IgD-negative memory B cell (primary cell): Measurements from ENCODE around the gene FANCC. TPM values are rescaled to one million over a fixed set of nuclear protein-coding genes. Genes with fewer than 3 reads are reported as not detected.
"Not testable (repeated sequence)": the region's sequence is repeated elsewhere in the genome, so short reads cannot be mapped to it uniquely, and the experiment has no call there.

Experiments used
- H3K27ac Mint-ChIP-seq, 3 donors: one replicate each; pipeline ENCODE4 v1.8.0; 2020 to 2022; ENCODE audit warnings: mild to moderate bottlenecking in 3 of 3, mixed read lengths in 3 of 3, moderate library complexity in 1 of 3
- H3K27me3 Mint-ChIP-seq: one replicate; pipeline ENCODE4 v1.8.0; 2021; ENCODE audit warnings: mixed read lengths
- H3K36me3 Mint-ChIP-seq: one replicate; pipeline ENCODE4 v1.8.0; 2020; ENCODE audit warnings: mild to moderate bottlenecking, mixed read lengths
- H3K4me1 Mint-ChIP-seq, 3 donors: one replicate each; pipeline ENCODE4 v1.8.0; 2020 to 2022; ENCODE audit warnings: mixed read lengths in 3 of 3, mild to moderate bottlenecking in 1 of 3
- H3K4me3 Mint-ChIP-seq, 4 donors: one replicate each; pipeline ENCODE4 v1.8.0; 2020 to 2022; ENCODE audit warnings: mild to moderate bottlenecking in 4 of 4, mixed read lengths in 4 of 4, moderate library complexity in 3 of 4
- H3K9me3 Mint-ChIP-seq, 3 donors: one replicate each; pipeline ENCODE4 v1.8.0; 2020 to 2021; ENCODE audit warnings: mixed read lengths in 3 of 3, mild to moderate bottlenecking in 1 of 3
- polyA plus RNA-seq: library from polyadenylated mRNA; unstranded; fragments of 300-500 nt; fragmentation: Illumina TruSeq; gene quantifications from one replicate; pipeline ENCODE4 v1.2.3, GENCODE V29; 2021

Gene FANCC
- polyA plus RNA-seq, 1 donor from 2014 or later, result 1.5 TPM

DNA sequence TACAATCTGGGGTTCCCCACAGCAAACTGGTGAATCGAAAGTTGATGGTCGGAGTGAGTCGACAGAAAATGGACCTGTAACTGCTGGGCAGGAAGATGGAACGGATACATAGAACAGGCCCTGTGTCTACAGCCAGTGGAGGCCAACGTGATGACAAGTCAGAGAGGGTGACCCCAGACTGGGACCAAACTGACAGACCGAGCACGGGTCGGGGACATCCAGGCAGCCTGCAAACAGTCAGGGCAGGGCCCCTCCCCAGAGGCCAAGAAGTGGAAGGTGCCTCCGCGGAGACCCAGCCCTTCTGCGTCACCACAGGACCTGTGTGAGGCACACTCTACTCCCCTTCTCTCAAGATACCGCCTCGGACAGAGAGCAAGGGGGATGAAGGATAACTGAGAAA, 25.1 kb upstream of the FANCC start:
- Mint-ChIP-seq H3K27me3 (peaks cover 8% of the 10 kb centered on the region), H3K36me3 (peaks cover 2% of the 10 kb centered on the region), H3K9me3 (peaks cover 0 to 1% (median 0%) of the 10 kb centered on the region in 3 donors), H3K4me3 (no peak overlapping the region), H3K27ac (no peak overlapping the region), H3K4me1 (peaks cover 0 to 2% (median 0%) of the 10 kb centered on the region in 3 donors)

- Mint-ChIP-seq H3K36me3 (no peaks in the 10 kb centered on the region), H3K27ac (no peak overlapping the region), H3K4me3 (no peak overlapping the region), H3K27me3 (no peaks in the 10 kb centered on the region), H3K9me3 (peaks cover 0 to 1% (median 0%) of the 10 kb centered on the region in 3 donors), H3K4me1 (peaks cover 0 to 2% (median 0%) of the 10 kb centered on the region in 3 donors)
These were observed 23.9 kb upstream of the FANCC start for GRCh38 chr9:95341293-95341962.

- Mint-ChIP-seq H3K4me1 (peaks cover 0 to 2% (median 0%) of the 10 kb centered on the region in 3 donors), H3K27ac (no peak overlapping the region), H3K9me3 (peaks cover 0 to under 1% (median 0%) of the 10 kb centered on the region in 3 donors), H3K27me3 (peaks cover 4% of the 10 kb centered on the region), H3K4me3 (no peak overlapping the region), H3K36me3 (no peaks in the 10 kb centered on the region)
These were observed 20.7 kb upstream of the FANCC start for GRCh38 chr9:95338243-95338642.

- no peak overlapping the region for H3K4me3 Mint-ChIP-seq
- peaks cover 7% of the 10 kb centered on the region for H3K27me3 Mint-ChIP-seq
- H3K4me1 Mint-ChIP-seq, result no peaks in the 10 kb centered on the region
- peaks cover 0 to 2% (median 0%) of the 10 kb centered on the region in 3 donors for H3K9me3 Mint-ChIP-seq
- H3K36me3 Mint-ChIP-seq, result peaks cover 5% of the 10 kb centered on the region
- no peak overlapping the region for H3K27ac Mint-ChIP-seq
These were observed 18.8 kb upstream of the FANCC start for GRCh38 chr9:95336281-95336680.

- H3K9me3 Mint-ChIP-seq, result peaks cover 0 to 2% (median 0%) of the 10 kb centered on the region in 3 donors
- H3K27ac Mint-ChIP-seq, result no peak overlapping the region
- H3K27me3 Mint-ChIP-seq, result peaks cover 9% of the 10 kb centered on the region
- H3K4me1 Mint-ChIP-seq, result no peaks in the 10 kb centered on the region
- peaks cover 5% of the 10 kb centered on the region for H3K36me3 Mint-ChIP-seq
- H3K4me3 Mint-ChIP-seq, result no peak overlapping the region
These were observed 15.9 kb upstream of the FANCC start for GRCh38 chr9:95333426-95333825.

GRCh38 chr9:95332860-95333259, 15.4 kb upstream of the FANCC start:
- Mint-ChIP-seq H3K27ac (no peak overlapping the region), H3K36me3 (peaks cover 5% of the 10 kb centered on the region), H3K27me3 (peaks cover 9% of the 10 kb centered on the region), H3K9me3 (peaks cover 0 to 2% (median 0%) of the 10 kb centered on the region in 3 donors), H3K4me3 (no peak overlapping the region), H3K4me1 (no peaks in the 10 kb centered on the region)

GRCh38 chr9:95330720-95331404, 13.4 kb upstream of the FANCC start:
- Mint-ChIP-seq H3K36me3 (peaks cover 5% of the 10 kb centered on the region), H3K27ac (no peak overlapping the region), H3K4me3 (no peak overlapping the region), H3K27me3 (peaks cover 8% of the 10 kb centered on the region), H3K9me3 (peaks cover 0 to 6% (median 4%) of the 10 kb centered on the region in 3 donors), H3K4me1 (no peaks in the 10 kb centered on the region)

GRCh38 chr9:95329061-95329460, 11.6 kb upstream of the FANCC start:
- H3K27me3 Mint-ChIP-seq, H3K36me3 Mint-ChIP-seq, H3K4me1 Mint-ChIP-seq, H3K4me3 Mint-ChIP-seq, H3K27ac Mint-ChIP-seq: not testable (repeated sequence)
- H3K9me3 Mint-ChIP-seq, result peaks cover 0 to 10% (median 4%) of the 10 kb centered on the region in 3 donors

- Mint-ChIP-seq H3K36me3 (peaks cover 5% of the 10 kb centered on the region), H3K9me3 (peaks cover 0 to 11% (median 2%) of the 10 kb centered on the region in 3 donors), H3K27me3 (peaks cover 8% of the 10 kb centered on the region), H3K4me1 (no peaks in the 10 kb centered on the region), H3K27ac (no peak overlapping the region), H3K4me3 (no peak overlapping the region)
These were observed 9.8 kb upstream of the FANCC start for GRCh38 chr9:95327239-95327865.

DNA sequence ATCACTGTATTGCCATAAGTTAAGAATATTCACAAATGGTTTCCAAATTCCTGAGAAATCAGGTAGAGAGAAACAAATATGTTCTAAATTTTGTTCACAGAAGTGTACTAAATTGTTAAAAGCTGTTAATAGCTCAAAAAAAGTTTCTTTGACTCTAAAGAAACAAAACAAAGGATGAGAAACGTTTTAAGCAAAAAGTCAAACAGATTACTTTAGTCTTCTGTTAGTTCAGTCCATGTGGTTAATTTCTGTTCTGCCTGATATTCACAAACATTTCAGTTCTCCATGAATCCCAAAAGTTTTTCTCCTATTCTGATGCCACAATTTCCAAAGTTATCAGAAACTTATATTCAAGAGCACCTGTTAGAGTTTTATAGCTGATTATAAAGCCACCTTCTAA, 7.7 kb upstream of the FANCC start:
- H3K27ac Mint-ChIP-seq, result no peak overlapping the region
- H3K4me1 Mint-ChIP-seq, result no peaks in the 10 kb centered on the region
- no peaks in the 10 kb centered on the region for H3K36me3 Mint-ChIP-seq
- H3K9me3 Mint-ChIP-seq, result peaks cover 0 to 11% (median 2%) of the 10 kb centered on the region in 3 donors
- H3K4me3 Mint-ChIP-seq, result no peak overlapping the region
- H3K27me3 Mint-ChIP-seq, result peaks cover 9% of the 10 kb centered on the region

DNA sequence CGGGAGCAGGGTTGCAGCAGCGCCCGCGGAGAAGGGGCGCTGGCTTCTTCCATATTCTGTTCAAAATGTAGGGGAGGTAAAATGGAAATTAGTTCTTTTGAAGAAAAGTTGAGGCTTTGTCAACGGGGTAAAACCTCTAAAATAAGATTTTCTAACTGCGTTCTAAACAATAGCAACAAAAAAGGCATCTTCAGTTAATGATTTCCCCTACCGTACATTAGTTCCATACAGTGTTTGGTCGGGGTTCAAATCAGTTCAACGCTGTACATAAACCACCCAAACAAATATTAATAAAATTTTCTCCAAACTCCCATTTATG, 343 bp upstream of the FANCC start:
- no peaks in the 10 kb centered on the region for H3K36me3 Mint-ChIP-seq
- no peaks in the 10 kb centered on the region for H3K9me3 Mint-ChIP-seq
- peak overlapping the region; percentile 4 to 95 (median 93) for H3K27ac Mint-ChIP-seq
- H3K4me3 Mint-ChIP-seq, result peak overlapping the region; percentile 91 to 98 (median 97)
- H3K27me3 Mint-ChIP-seq, result peaks cover 7% of the 10 kb centered on the region
- H3K4me1 Mint-ChIP-seq, result peaks cover 7 to 9% (median 7%) of the 10 kb centered on the region in 3 donors

- Mint-ChIP-seq H3K36me3 (no peaks in the 10 kb centered on the region), H3K27me3 (peaks cover 8% of the 10 kb centered on the region), H3K4me3 (peak overlapping the region; percentile 91 to 98 (median 97)), H3K27ac (peak overlapping the region in 2 of 3 donors; percentile 4 to 95), H3K4me1 (peaks cover 7 to 10% (median 9%) of the 10 kb centered on the region in 3 donors), H3K9me3 (no peaks in the 10 kb centered on the region)
These were observed 753 bp downstream of the FANCC start for GRCh38 chr9:95316794-95317118.

DNA sequence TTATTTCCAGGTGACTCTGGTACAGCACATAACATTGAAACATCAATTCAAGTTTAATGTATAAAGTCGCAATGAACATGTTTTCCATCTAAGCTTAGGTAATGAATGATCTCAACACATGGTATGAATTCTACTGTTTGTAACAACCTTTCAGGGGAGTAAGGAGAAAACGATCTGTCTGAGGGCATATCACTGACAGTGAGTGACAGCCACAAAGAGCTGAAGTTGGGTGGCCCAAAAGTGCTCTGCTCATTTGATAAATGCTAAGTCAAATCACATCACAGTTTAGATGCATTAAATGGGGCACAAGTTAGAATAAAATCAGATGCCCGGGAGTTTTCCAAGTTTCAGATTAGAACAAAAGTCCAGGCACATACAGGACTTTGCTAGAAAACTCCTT, 1.2 kb downstream of the FANCC start:
- Mint-ChIP-seq H3K4me1 (peaks cover 7 to 10% (median 9%) of the 10 kb centered on the region in 3 donors), H3K27me3 (peaks cover 8% of the 10 kb centered on the region), H3K9me3 (no peaks in the 10 kb centered on the region), H3K4me3 (peak overlapping the region; percentile 91 to 98 (median 97)), H3K27ac (peak overlapping the region in 2 of 3 donors; percentile 4 to 95), H3K36me3 (no peaks in the 10 kb centered on the region)

- Mint-ChIP-seq H3K4me1 (peaks cover 7 to 10% (median 9%) of the 10 kb centered on the region in 3 donors), H3K36me3 (no peaks in the 10 kb centered on the region), H3K9me3 (no peaks in the 10 kb centered on the region), H3K27ac (no peak overlapping the region), H3K27me3 (peaks cover 8% of the 10 kb centered on the region), H3K4me3 (peak overlapping the region in 1 of 4 donors; percentile 98)
These were observed 2.3 kb downstream of the FANCC start for GRCh38 chr9:95315108-95315746.

DNA sequence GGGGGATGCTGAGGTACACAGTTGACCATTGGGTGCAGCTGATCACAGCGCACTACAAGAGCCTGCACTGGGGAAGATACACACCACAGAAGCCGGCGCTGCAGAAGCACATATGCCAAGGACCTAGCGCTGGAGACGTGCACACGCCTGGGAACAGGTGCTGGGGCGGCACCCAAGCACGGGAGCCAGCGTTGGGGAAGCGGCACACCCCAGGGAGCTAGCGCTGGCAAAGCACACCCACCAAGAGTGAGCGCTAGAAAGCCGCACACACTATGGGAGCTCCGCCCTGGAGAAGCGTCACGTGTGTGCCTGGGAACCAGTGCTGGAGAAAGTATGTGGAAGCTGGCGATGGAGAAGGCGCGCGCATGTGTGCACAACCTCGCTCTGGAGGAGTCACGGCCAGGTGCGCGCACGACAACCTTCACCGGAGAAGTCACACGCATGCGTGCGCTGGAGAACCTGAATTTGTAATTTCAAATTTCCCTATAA, 4.5 kb downstream of the FANCC start:
- no peak overlapping the region for H3K27ac Mint-ChIP-seq

More for the DNA sequence above, 4.5 kb downstream of the FANCC start:
- Mint-ChIP-seq H3K9me3 (no peaks in the 10 kb centered on the region), H3K27me3 (peaks cover 8% of the 10 kb centered on the region), H3K36me3 (no peaks in the 10 kb centered on the region), H3K4me3 (peak overlapping the region; percentile 18 to 76 (median 37)), H3K4me1 (peaks cover 7 to 10% (median 9%) of the 10 kb centered on the region in 3 donors)
